Small intestine (tissue), 7 donors: Measurements from ENCODE around the gene PSMA6. TPM values are rescaled to one million over a fixed set of nuclear protein-coding genes. Genes with fewer than 3 reads are reported as not detected.
"Not testable (repeated sequence)": the region's sequence is repeated elsewhere in the genome, so short reads cannot be mapped to it uniquely, and the experiment has no call there.

Source experiments
- DNase-seq, 2 donors: peaks; one replicate each; pipeline versions ENCODE4 v3.0.0 to v3.0.0-alpha.2; 2013
- FAIRE-seq: peaks from 2 replicates; lab custom pipeline; 2012; peaks lifted over from hg19 to GRCh38; lab: Jason Lieb, UNC
- H3K27ac ChIP-seq, 3 donors: one replicate each; pipeline ENCODE4 v1.5.1; 2013; ENCODE audit warnings: low read length in 2 of 3, mild to moderate bottlenecking in 2 of 3, control low read depth in 1 of 3, inconsistent platforms in 1 of 3, low read depth in 1 of 3, moderate library complexity in 1 of 3
- H3K27me3 ChIP-seq, 3 donors: one replicate each; pipeline ENCODE4 v1.6.1; 2013; ENCODE audit warnings: low read length in 3 of 3, inconsistent platforms in 1 of 3; ENCODE audit not compliant: control insufficient read depth in 3 of 3, insufficient read depth in 3 of 3
- H3K36me3 ChIP-seq, 3 donors: one replicate each; pipeline ENCODE4 v1.6.1; 2013; ENCODE audit warnings: low read length in 3 of 3, inconsistent platforms in 1 of 3, low read depth in 1 of 3, mild to moderate bottlenecking in 1 of 3, moderate library complexity in 1 of 3; ENCODE audit not compliant: control insufficient read depth in 3 of 3, insufficient read depth in 2 of 3
- H3K4me1 ChIP-seq, 3 donors: one replicate each; pipeline ENCODE4 v1.6.1; 2013; ENCODE audit warnings: low read length in 2 of 3, inconsistent platforms in 1 of 3, low read depth in 1 of 3, mild to moderate bottlenecking in 1 of 3, moderate library complexity in 1 of 3; ENCODE audit not compliant: control insufficient read depth in 3 of 3, insufficient read depth in 2 of 3
- H3K4me3 ChIP-seq, 3 donors: one replicate each; pipeline ENCODE4 v1.5.1; 2013; ENCODE audit warnings: low read length in 3 of 3, control low read depth in 1 of 3, inconsistent platforms in 1 of 3, low read depth in 1 of 3, mild to moderate bottlenecking in 1 of 3, moderate library complexity in 1 of 3
- H3K9me3 ChIP-seq, 2 donors: one replicate each; pipeline ENCODE4 v1.6.1; 2013; ENCODE audit warnings: low read depth in 1 of 2, low read length in 1 of 2; ENCODE audit not compliant: control insufficient read depth in 2 of 2, insufficient read depth in 1 of 2
- WGBS, 3 donors: extraction: QIAGEN DNeasy Blood & Tissue Kit; methylation state at CpG; one replicate each; pipeline ENCODE4 v1.1.7; 2013; 5-methylcytosine and 5-hydroxymethylcytosine counted together
- polyA plus RNA-seq, 4 donors: library from polyadenylated mRNA; stranded (reverse) in 3 of 4; unstranded in 1 of 4; fragments of 200-250 nt in 3 of 4; fragments of 120-200 nt in 1 of 4; gene quantifications; one replicate each; pipeline versions ENCODE4 v1.2.1 to v1.2.3, GENCODE V29; 2013
- donor health status: healthy with polysubstance abuse.
- donor health status: control.
- donor health status: control.
- donor health status: Bipolar disorder and iron deficiency.
- donor health status: healthy.

PSMA6 gene
- polyA plus RNA-seq, 4 donors, result 165 to 288 (median 266) TPM

DNA sequence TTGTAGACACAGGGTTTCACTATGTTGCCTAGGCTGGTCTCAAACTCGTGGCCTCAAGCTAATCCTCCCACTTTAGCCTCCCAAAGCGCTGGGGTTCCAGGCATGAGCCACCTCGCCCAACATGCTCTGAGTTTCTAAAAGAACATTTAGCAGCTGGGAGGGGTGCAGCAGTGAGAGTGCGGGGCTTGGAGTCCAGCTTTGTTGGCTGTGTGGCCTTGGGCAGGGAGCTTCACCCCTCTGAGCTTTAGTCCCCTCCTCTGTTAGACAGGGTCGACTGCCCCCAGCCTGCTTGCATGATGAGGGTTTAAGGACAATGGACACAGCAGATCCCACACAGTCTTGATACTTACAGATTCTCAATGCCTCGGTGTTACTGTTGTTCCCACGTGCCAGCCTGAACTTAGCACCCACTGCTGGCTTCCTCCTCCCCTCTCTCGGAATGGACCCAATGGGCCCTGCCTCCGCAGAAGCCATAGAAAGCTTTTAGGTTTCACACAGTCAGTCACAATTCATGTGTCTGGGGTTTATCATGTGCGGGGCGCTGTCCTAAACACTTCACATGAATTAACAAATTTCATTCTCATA lies 54.6 kb downstream of the PSMA6 start:
- H3K36me3 ChIP-seq, result no peaks in the 10 kb centered on the region
- no peaks in the 10 kb centered on the region for H3K27me3 ChIP-seq
- H3K9me3 ChIP-seq, result no peaks in the 10 kb centered on the region
- peaks cover 7 to 39% (median 7%) of the 10 kb centered on the region in 3 donors for H3K4me1 ChIP-seq
- no peak overlapping the region for H3K27ac ChIP-seq
- no peak for FAIRE-seq
- H3K4me3 ChIP-seq, result no peak overlapping the region
- no peak for DNase-seq
- WGBS, 3 donors, result 82 to 89% (median 86%) methylated on average over 11 of the region's 11 CpGs

DNA sequence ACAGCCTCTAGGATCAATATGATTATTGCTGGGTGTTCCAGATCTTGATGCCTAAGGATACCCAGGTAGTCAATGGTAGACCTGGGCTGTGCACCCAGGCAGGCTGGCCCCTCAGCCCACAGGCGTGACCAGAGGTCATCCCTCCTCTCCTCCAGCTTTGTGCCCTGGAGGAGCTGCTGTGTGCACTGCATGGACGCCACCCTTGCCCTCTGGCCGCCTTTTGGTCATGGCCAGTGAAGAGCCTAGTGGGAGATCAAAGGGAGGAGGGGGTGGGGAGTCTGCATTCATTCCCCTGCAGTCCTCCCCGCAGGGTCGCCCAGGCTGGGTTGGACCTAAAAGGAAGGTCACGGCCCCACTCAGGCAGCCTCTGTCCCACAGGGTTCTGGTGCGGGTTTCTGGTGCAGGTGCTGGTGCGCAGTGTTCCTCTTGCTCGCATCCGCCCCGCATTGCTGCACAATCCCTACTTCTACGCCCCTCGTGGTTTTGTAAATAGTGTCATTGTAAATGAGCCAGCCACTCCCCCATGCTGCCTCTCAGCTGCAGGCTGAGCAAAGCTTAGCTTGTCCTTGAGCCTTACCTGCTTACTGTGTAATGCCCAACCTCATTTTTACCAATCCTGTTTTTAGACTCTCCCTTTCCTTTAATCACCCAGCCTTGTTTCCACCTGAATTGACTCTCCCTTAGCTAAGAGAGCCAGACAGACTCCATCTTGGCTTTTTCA lies 55.3 kb downstream of the PSMA6 start:
- WGBS, 3 donors, result 29 to 57% (median 54%) methylated on average over 11 to 13 of the region's 13 CpGs
- Histone ChIP-seq H3K4me1 (peaks cover 7 to 39% (median 7%) of the 10 kb centered on the region in 3 donors), H3K9me3 (no peaks in the 10 kb centered on the region), H3K36me3 (no peaks in the 10 kb centered on the region), H3K4me3 (no peak overlapping the region), H3K27me3 (no peaks in the 10 kb centered on the region), H3K27ac (peak overlapping the region in 1 of 3 donors; percentile 1)
- FAIRE-seq, result no peak
- DNase-seq, result peak; percentile 54 to 74

DNA sequence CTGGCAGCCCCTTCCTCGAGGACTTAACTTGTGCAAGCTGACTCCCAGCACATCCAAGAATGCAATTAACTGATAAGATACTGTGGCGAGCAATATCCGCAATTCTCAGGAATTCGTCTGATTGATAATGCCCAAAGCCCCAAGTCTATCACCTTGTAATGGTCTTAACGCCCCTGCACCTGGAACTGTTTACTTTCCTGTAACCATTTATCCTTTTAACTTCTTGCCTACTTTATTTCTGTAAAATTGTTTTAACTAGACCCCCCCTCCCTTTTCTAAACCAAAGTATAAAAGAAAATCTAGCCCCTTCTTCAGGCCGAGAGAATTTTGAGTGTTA lies 55.8 kb downstream of the PSMA6 start:
- H3K27me3 ChIP-seq, H3K27ac ChIP-seq, H3K36me3 ChIP-seq, FAIRE-seq, H3K4me3 ChIP-seq, H3K9me3 ChIP-seq, DNase-seq: not testable (repeated sequence)
- H3K4me1 ChIP-seq, result peaks cover 7 to 40% (median 7%) of the 10 kb centered on the region in 3 donors
- 32 to 58% (median 44%) methylated on average over 5 to 6 of the region's 6 CpGs for WGBS, 3 donors

GRCh38 chr14:35349496-35350365 lies 57.5 kb downstream of the PSMA6 start:
- FAIRE-seq (no peak), DNase-seq (no peak)
- Histone ChIP-seq H3K9me3 (no peaks in the 10 kb centered on the region), H3K36me3 (no peaks in the 10 kb centered on the region), H3K4me1 (peaks cover 0 to 40% (median 0%) of the 10 kb centered on the region in 3 donors), H3K27me3 (no peaks in the 10 kb centered on the region), H3K4me3 (no peak overlapping the region), H3K27ac (no peak overlapping the region)
- 87 to 89% (median 88%) methylated on average over 12 of the region's 12 CpGs for WGBS, 3 donors

DNA sequence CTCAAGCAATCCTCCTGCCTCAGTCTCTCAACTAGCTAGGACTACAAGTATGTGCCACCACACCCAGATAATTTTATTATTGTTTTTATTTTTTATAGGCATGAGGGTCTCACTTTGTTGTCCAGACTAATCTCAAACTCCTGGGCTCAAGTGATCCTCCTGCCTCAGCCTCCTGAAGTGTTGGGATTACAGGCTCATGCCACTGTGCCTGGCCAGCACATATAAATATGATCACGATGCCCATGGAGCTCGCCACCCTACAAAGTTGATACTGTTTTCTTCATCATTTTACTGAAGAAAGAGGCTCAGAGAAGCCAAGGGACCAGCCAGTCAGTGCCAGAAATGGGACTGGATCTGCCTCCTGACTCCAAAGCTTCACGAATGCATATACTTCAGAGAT lies 59.3 kb downstream of the PSMA6 start:
- WGBS, 3 donors, result 92 to 96% (median 94%) methylated on average over 3 of the region's 3 CpGs
- Histone ChIP-seq H3K36me3 (no peaks in the 10 kb centered on the region), H3K4me3 (no peak overlapping the region), H3K9me3 (no peaks in the 10 kb centered on the region), H3K27me3 (no peaks in the 10 kb centered on the region), H3K27ac (no peak overlapping the region), H3K4me1 (peaks cover 0 to 55% (median 0%) of the 10 kb centered on the region in 3 donors)
- no peak for DNase-seq
- no peak for FAIRE-seq

DNA sequence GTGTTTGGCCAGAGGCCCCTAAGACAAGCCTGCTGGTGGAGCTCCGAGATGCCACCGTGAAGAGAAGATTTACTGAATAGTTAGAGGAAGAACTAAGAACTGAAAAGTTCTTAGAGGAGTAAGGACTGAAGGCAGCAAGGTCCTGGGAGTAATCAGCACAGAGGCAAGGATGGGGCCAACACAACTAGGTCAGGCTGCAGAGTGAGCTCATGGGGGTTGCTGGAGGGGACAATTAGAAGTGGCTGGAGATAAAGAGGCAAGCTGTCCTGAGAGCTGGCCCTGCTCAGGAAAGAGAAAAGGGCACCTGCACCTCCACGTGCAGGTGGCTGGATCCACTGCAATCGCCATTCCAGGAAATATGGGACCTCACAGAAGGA lies 59.7 kb downstream of the PSMA6 start:
- H3K4me1 ChIP-seq, result peaks cover 0 to 57% (median 0%) of the 10 kb centered on the region in 3 donors
- WGBS, 3 donors, result 66 to 77% (median 71%) methylated on average over 4 of the region's 4 CpGs
- no peak overlapping the region for H3K4me3 ChIP-seq
- no peaks in the 10 kb centered on the region for H3K36me3 ChIP-seq
- no peaks in the 10 kb centered on the region for H3K9me3 ChIP-seq
- H3K27me3 ChIP-seq, result no peaks in the 10 kb centered on the region
- DNase-seq (no peak), FAIRE-seq (no peak)
- no peak overlapping the region for H3K27ac ChIP-seq

DNA sequence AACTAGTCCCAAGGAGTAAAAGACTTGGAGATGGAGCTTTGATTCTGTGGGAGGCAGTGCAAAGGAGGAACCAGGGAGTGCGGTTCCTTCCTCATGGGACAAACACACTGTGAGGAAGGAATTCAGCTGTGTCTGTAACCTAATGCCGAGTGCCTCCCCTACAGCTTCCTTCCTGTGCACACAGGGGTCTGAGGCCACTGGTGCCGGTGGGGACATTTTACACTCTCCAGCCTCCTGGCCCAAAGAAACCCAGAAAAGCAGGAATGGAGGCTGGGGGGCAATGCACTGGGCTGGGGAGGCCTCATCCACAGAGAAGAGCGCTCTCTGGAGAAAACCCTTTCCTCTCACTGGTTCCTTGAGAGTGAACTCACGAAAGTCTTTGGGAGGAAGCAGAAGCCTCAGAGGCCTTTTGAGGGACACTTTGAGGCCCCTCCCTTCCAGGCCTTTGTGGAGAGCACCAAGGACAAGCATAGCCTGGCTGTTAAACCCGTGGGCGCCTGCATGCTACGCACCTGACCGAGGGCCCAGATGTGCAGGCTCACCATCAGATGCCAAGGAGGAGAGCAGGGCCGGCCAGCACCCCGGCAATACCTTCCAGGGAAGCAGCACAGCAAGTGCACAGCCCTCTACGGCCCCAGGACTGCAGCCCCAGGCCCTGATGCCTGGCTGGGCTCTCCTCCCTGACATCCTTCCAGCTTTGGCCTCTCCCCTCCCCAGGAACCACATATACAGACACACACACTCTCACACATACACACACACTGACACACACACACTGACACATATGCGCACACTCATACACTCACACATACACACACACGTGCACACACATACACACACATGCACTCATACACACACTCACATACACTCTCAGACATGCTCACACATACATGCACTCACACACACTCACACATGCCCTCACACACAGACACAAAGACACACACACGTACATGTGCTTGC lies 60.4 kb downstream of the PSMA6 start:
- H3K4me1 ChIP-seq, result peaks cover 0 to 54% (median 0%) of the 10 kb centered on the region in 3 donors
- WGBS, 3 donors, result 73 to 87% (median 86%) methylated on average over 14 to 15 of the region's 15 CpGs
- DNase-seq (no peak), FAIRE-seq (no peak)
- peak overlapping the region in 1 of 3 donors; percentile 9 for H3K27ac ChIP-seq
- no peaks in the 10 kb centered on the region for H3K36me3 ChIP-seq
- H3K27me3 ChIP-seq, result no peaks in the 10 kb centered on the region
- no peak overlapping the region for H3K4me3 ChIP-seq
- H3K9me3 ChIP-seq, result no peaks in the 10 kb centered on the region
